ENCODE results near the gene FALEC. TPM values are rescaled to one million over a fixed set of nuclear protein-coding genes. Genes with fewer than 3 reads are reported as not detected.
"Not testable (repeated sequence)": the region's sequence is repeated elsewhere in the genome, so short reads cannot be mapped to it uniquely, and the experiment has no call there.

Gene FALEC
- total RNA-seq, 2 donors from 2014 or later, result not detected

DNA sequence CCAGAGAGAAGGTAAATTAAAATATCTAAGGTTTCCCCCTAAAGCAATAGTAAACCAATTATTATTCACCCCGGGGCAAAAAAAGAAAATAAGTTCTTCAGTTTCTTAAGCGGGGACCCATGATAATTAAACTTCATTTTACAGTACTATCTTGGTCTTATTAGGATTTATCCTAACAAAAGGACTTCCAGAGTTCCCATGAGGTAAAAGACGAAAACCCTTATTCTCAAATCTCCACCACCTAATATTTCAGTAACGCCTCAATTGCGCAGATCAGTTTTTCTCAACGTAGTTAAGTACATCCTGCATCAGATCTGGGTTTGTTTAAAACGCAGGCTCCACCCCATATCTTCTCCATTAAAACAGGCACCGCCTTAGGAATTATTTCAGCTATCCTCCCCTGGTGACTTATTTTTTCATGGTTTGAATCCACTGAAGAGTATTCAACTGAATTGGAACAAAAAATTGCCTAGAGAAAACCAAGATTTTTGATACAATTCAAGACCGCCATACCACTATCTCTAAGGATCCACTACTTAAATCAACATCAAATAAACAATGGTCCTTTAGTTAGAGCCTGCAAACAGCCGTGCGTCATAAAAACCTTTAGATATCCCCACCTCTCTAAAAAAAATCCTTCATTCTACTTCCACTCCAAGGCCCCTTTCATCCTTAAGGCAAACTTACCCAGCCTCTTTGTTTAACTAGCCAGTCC is 62.2 kb downstream of the FALEC start:
- intact Hi-C loops (cut with DNase I), result no loop called here
- DNase-seq (ENCODE audit: low spot score), result no peak

DNA sequence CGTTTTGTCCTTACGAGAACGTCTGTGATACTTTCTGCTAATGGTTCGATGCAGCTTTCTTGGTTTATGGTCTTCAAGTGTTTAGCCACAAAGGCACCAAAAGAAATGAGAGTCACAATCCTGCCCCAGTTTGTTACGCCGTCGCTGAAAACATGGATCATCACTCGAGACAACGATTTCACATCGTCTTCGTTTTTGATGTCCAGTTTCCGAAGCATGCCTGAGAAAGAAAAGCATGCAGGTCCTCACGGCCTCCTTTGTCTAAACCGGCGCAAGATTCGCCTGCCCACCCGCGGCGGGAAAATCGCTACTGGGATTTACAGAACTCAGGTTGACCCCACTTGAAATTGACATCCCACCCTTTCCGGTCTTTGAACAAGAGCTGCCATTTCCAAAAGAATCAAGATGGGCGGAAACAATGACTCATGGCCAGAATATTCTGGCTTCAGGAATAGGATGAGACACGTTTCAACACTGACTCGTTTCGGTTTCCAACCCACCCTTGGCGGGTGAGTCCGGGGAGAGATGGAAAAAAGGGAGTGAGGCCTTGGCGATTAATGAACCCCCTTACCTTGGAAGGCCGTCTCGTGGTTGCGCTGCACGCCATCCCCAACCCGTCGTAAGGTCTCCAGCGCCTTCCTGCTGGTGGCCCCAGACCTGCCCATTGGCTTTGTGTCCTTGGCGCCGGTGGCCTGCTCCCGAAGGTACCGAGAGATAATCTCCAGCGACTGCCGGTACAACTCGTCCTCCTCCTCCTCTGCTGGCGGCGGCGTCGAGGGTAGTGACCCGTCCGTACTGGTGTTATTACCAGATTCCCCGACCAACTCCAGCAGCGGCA is 62.9 kb downstream of the FALEC start:
- intact Hi-C loops (cut with DNase I), result no loop called here
- peak; percentile 87 for DNase-seq (ENCODE audit: low spot score)

DNA sequence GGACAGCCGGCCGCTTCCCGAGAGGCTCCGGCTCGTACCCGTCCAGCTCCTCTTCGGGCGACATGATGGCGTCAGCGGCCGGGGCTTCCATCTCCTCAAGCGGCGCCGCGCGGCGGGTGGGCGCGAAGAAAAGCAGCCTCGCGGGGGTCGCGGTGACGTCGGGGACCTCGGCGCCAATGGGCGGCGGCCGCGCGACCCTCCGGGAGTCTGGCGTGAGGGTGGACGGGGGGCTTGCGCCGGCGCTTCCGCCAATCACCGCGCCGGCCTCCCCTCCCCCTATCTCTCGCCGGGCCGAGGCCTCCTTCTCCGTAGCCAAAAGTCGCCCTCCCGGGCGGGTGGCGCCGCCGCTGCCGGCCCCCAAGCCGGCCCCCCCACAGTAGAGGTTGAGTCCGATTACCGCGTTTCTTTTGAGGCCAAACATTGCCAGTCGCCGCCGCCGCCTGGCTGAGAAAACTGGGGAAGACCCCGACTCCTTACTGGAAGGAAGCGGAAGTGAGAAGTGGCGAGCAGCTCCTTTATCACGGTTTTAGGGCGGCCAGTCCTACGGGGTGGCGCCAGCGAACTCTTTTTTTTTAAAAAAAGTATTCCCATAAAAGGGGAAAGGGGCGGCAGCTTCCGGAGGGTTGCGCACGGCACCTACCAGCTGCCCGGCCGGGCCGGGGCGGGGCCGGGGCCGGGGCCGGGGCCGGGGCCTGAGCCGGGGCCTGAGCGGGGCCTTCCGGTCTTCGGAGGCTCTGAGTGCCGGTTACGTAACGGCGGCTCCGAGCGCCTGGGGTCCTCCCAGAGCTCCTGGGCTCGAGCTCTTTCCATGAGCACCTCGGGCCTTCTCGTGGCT is 63.8 kb downstream of the FALEC start, which contains the start of gene MCL1:
Gene MCL1, minus strand, starts transcription at position 501 of the 835 bp plus-strand sequence. Its CDS starts 80 bp downstream, at position 421.
- DNase-seq (ENCODE audit: low spot score), result peak; percentile 98
- intact Hi-C loops (cut with DNase I), result no loop called here

DNA sequence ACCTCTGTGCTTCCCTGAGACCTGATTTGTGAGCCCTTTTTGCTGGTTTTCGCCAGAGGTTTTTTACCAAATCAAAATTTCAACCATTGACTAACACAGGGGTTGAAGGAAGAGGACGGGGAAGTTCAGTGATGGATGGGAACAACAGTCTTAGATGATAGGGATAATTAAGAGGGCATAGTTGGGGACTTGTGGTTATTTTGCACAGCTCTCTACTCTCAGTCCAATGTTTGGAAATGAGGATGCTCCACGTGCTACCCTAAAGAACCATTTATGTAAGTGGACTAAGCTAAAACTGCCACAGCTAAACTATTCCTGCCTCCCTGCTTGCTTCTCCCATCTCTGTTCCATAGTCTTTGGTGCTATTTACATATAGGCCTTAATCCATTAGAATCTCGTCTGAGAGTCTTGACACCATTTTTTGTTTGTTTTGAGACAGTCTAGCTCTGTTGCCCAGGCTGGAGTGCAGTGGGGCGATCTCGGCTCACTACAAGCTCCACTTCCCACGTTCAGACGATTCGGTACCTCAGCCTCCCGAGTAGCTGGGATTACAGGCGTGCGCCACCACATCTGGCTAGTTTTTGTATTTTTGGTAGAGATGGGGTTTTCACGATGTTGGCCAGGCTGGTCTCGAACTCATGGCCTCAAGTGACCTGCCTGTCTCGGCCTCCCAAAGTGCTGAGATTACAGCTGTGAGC is 64.5 kb downstream of the FALEC start:
- no peak for DNase-seq (ENCODE audit: low spot score)
- intact Hi-C loops (cut with DNase I), result no loop called here

DNA sequence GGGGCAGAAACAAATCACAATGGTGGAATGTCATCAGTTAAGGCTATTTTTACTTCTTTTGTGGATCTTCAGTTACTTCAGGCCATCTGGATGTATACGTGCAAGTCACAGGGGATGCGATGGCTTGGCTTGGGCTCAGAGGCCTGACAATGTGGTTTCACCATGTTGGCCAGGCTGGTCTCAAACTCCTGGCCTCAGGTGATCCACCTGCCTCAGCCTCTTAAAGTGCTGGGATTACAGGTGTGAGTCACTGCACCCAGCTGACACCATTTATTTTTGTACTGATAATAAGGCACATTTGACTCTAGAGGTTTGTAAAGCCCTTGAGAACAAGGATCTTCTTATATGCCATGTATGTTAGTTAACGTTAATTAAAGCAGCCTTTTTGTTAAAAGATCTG is 65.4 kb downstream of the FALEC start:
- intact Hi-C loops (cut with DNase I); DNase-seq (ENCODE audit: low spot score): not testable (repeated sequence)

DNA sequence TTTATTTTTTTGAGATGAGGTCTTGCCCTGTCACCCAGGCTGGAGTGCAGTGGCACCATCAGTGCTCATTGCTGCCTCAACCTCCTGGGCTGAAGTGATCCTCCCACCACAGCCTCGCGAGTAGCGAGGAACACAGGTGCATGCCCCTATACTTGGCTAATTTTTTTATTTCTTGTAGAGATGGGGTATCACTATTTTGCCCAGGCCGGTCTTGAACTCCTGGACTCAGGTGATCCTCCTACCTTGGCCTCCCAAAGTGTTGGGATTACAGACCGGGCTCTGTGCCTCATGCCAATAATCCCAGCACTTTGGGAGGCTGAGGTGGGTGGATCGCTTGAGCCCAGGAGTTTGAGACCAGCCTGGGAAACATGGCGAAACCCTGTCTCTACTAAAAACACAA is 65.9 kb downstream of the FALEC start:
- intact Hi-C loops (cut with DNase I); DNase-seq (ENCODE audit: low spot score): not testable (repeated sequence)

DNA sequence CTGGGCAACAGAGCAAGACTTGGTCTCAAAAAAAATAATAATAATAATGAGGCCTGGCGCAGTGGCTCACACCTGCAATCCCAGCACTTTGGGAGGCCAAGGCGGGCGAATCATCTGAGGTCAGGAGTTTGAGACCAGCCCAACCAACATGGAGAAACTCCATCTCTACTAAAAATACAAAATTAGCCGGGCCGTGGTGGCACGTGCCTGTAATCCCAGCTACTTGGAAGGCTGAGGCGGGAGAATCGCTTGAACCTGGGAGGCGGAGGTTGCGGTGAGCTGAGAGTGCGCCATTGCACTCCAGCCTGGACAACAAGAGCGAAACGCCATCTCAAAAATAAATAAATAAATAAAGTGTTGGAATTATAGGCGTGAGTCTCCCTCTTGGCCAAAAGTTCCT is 66.4 kb downstream of the FALEC start:
- intact Hi-C loops (cut with DNase I); DNase-seq (ENCODE audit: low spot score): not testable (repeated sequence)

DNA sequence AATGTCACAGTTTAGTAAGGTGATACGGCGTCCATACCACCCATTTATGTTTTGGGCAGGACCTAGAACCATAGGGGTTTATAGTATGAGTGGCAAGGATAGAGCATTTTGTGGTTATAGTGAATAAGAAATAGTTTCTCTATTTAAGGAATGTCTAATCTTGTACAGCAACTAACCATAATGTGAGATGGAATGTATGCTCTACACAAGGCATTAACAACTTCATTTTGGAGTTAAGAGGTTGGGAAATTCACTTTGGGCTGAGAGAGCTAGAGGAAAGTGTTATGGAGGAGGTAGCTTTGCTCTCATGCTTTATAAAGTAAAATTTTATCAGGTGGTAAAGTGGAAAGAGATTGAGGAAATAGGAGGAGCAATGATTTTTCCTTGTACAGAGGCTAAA is 66.8 kb downstream of the FALEC start:
- no peak for DNase-seq (ENCODE audit: low spot score)
- intact Hi-C loops (cut with DNase I), result no loop called here

Small RNAs within 50 kb of the gene (microRNA-seq; reads per million reads assigned to microRNA genes)
- gene MIR4257 (ENCODE audit: borderline microRNAs expressed in 2 of 2) (0 reads per million in 2 donors), gene MIR6878 (ENCODE audit: borderline microRNAs expressed in 2 of 2) (0 reads per million in 2 donors)

Other genes with a start within 250 kb of the FALEC start
- 10 to 100 TPM; 56.2 to 68.1 TPM for gene APH1A, start 246.7 kb upstream of the FALEC start, total RNA-seq
- 10 to 100 TPM; 39.3 to 44.2 TPM for gene C1orf54, start 243.0 kb upstream of the FALEC start, total RNA-seq
- gene CIART, start 233.2 kb upstream of the FALEC start, total RNA-seq, result 1 to 10 TPM; 6.7 to 9.1 TPM
- 10 to 100 TPM; 40.6 to 49.4 TPM for gene MRPS21, start 221.9 kb upstream of the FALEC start, total RNA-seq
- 10 to 100 TPM; 32.4 to 39.3 TPM for gene PRPF3, start 194.2 kb upstream of the FALEC start, total RNA-seq
- gene RPRD2, start 151.6 kb upstream of the FALEC start, total RNA-seq, result 10 to 100 TPM; 22.4 to 26.2 TPM
- gene TARS2, start 28.3 kb upstream of the FALEC start, total RNA-seq, result 10 to 100 TPM; 10.7 to 16.0 TPM
- gene ECM1, start 7.6 kb upstream of the FALEC start, total RNA-seq, result 10 to 100 TPM; 51.9 to 78.0 TPM
- 10 to 100 TPM; 79.6 to 99.6 TPM for gene ADAMTSL4, start 33.7 kb downstream of the FALEC start, total RNA-seq
- 100 to 1,000 TPM; 210 to 267 TPM for gene MCL1, start 63.9 kb downstream of the FALEC start, total RNA-seq
- 100 to 1,000 TPM; 149 to 156 TPM for gene ENSA, start 113.9 kb downstream of the FALEC start, total RNA-seq
- gene GOLPH3L, start 181.4 kb downstream of the FALEC start, total RNA-seq, result 10 to 100 TPM; 19.0 to 20.1 TPM
- under 1 TPM; 0.33 to 0.65 TPM for gene HORMAD1, start 205.1 kb downstream of the FALEC start, total RNA-seq

All from posterior vena cava (tissue), 2 donors.